H1 (cell line): ENCODE measurements around the gene MAPKAP1.
"Not testable (repeated sequence)": the region's sequence is repeated elsewhere in the genome, so short reads cannot be mapped to it uniquely, and the experiment has no call there.

ENCODE experiments used
- CHD1 ChIP-seq: IDR thresholded peaks from 2 replicates; pipeline ENCODE4 v1.6.1; 2012; ENCODE audit warnings: low read depth, low read length, improper control_type of control experiment
- CHD2 ChIP-seq: IDR thresholded peaks from 2 replicates; pipeline ENCODE4 v1.6.1; 2012; ENCODE audit warnings: low read length, improper control_type of control experiment
- CTCF ChIP-seq, 3 experiments: IDR thresholded peaks; 1 replicate in 2 of 3; 2 replicates in 1 of 3; pipeline versions ENCODE4 v1.5.1 to v1.6.1; 2011; ENCODE audit warnings: low read length in 3 of 3, mild to moderate bottlenecking in 3 of 3, inconsistent platforms in 2 of 3, low read depth in 1 of 3, moderate library complexity in 1 of 3; ENCODE audit not compliant: insufficient read depth in 1 of 3; ENCODE audit errors: control extremely low read depth in 1 of 3
- MAX ChIP-seq: IDR thresholded peaks from 2 replicates; pipeline ENCODE4 v1.6.1; 2012; ENCODE audit warnings: inconsistent platforms
- POLR2A ChIP-seq, 2 experiments: IDR thresholded peaks; 1 replicate in 1 of 2; 2 replicates in 1 of 2; pipeline ENCODE4 v1.6.1; 2011; ENCODE audit warnings: low read depth in 2 of 2, low read length in 2 of 2, mild to moderate bottlenecking in 2 of 2; ENCODE audit errors: control extremely low read depth in 1 of 2
- RXRA ChIP-seq: IDR thresholded peaks from 2 replicates; pipeline ENCODE4 v1.6.1; 2011; ENCODE audit warnings: low read depth, mild to moderate bottlenecking, low read length, moderate library complexity; ENCODE audit not compliant: insufficient read depth
- TAF1 ChIP-seq: IDR thresholded peaks from 2 replicates; pipeline ENCODE4 v1.6.1; 2011; ENCODE audit warnings: mild to moderate bottlenecking, low read depth, low read length

- TF ChIP-seq CHD2; CTCF (IDR thresholded peaks at IDR 0.05; ENCODE audit: control extremely low read depth in 1 of 3, insufficient read depth in 1 of 3, low read depth in 1 of 3, low read length in 3 of 3); RXRA; TAF1; POLR2A (IDR thresholded peaks at IDR 0.05; ENCODE audit: control extremely low read depth in 1 of 2, low read depth in 2 of 2, low read length in 2 of 2); MAX; CHD1: not testable (repeated sequence)
These were observed 134.5 kb downstream of the MAPKAP1 start for GRCh38 chr9:125572461-125572860.
